A673 (cell line): ENCODE results near the gene LHFPL6.

Experiments
- EZH2 ChIP-seq: fragments of 200-600 bp; sonication (generic); IDR thresholded peaks from 2 replicates; pipeline ENCODE4 v1.6.1; 2017; ENCODE audit warnings: borderline replicate concordance, low read depth, mild to moderate bottlenecking, mixed read lengths, antibody characterized with exemption, low read length; ENCODE audit not compliant: poor library complexity, severe bottlenecking
- TF ChIP-seq, protein P1 (sequence below): fragments of 300-800, 200-600 bp; sonication (generic); conservative IDR thresholded peaks from 2 replicates; pipeline ENCODE4 v1.5.1; 2017; ENCODE audit warnings: low read depth, mild to moderate bottlenecking, antibody characterized with exemption, low read length, moderate library complexity, mixed read lengths

DNA sequence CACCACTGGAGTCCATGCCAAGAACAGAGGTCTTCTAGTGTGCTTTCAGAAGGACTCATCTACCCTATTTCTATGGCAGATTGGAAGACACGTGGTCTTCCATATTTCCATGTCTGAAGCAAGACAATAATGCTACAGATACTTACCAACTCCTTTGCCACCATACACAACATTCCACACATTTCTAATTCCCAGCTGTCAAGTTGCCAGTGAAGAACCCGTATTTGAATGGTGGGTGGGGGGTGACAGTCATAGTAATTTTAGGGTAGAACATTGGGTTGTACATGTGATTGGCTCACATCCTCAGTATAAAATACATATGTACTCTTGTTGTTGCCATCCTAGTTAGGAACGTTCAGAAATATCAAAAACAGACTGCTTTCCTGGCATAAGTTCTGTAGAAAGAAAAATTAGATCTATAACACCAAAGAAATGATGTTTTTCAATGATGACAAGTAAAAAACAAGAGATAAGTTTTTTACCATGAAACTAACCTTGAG, 69.3 kb downstream of the LHFPL6 start:
- TF ChIP-seq, protein P1, sequence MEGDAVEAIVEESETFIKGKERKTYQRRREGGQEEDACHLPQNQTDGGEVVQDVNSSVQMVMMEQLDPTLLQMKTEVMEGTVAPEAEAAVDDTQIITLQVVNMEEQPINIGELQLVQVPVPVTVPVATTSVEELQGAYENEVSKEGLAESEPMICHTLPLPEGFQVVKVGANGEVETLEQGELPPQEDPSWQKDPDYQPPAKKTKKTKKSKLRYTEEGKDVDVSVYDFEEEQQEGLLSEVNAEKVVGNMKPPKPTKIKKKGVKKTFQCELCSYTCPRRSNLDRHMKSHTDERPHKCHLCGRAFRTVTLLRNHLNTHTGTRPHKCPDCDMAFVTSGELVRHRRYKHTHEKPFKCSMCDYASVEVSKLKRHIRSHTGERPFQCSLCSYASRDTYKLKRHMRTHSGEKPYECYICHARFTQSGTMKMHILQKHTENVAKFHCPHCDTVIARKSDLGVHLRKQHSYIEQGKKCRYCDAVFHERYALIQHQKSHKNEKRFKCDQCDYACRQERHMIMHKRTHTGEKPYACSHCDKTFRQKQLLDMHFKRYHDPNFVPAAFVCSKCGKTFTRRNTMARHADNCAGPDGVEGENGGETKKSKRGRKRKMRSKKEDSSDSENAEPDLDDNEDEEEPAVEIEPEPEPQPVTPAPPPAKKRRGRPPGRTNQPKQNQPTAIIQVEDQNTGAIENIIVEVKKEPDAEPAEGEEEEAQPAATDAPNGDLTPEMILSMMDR: no peak
- TF ChIP-seq EZH2: no peak
